GM12878 (cell line): ENCODE results near the gene CHDH. TPM values are rescaled to one million over a fixed set of nuclear protein-coding genes. Genes with fewer than 3 reads are reported as not detected.

Experiments used
- ATAC-seq: fragments of 200-7000 bp; cut with Tn5 transposase; 3 replicates; pipeline ENCODE4 v1.9.1; 2020; ENCODE audit warnings: mild to moderate bottlenecking, moderate library complexity
- BruUV-seq: library from RNA; stranded (reverse); fragments of 400-500 nt; replicated peaks from 2 replicates; lab custom pipeline; 2021; lab: Mats Ljungman, UMichigan
- CTCF ChIA-PET: fragments of 300-600 bp; sonication (Branson Sonifier 250); formaldehyde crosslinking; extraction: SDS; loops from one replicate; lab custom pipeline; 2021; ENCODE audit warnings: inconsistent platforms; lab: Yijun Ruan, JAX
- POLR2A ChIA-PET: fragments of 350-600 bp; formaldehyde crosslinking; extraction: SDS; loops from one replicate; lab custom pipeline; 2021; ENCODE audit warnings: inconsistent platforms; lab: Charles Lee
- RAD21 ChIA-PET: fragments of 300-600 bp; sonication (Branson Sonifier 250); formaldehyde crosslinking; loops from one replicate; lab custom pipeline; 2023; ENCODE audit warnings: antibody characterized with exemption; ENCODE audit not compliant: unreplicated experiment; lab: Charles Lee
- SMC1A ChIA-PET: fragments of 300-600 bp; sonication (Branson Sonifier 250); formaldehyde crosslinking; loops from one replicate; lab custom pipeline; 2023; ENCODE audit not compliant: unreplicated experiment, uncharacterized antibody; lab: Charles Lee
- DNase-seq: peaks from one replicate; pipeline ENCODE4 v3.0.0-alpha.2; 2011; ENCODE audit warnings: low read depth, low spot score
- FAIRE-seq: peaks from 3 replicates; lab custom pipeline; 2011; peaks lifted over from hg19 to GRCh38; lab: Jason Lieb, UNC
- H2AFZ ChIP-seq: 2 replicates; pipeline ENCODE4 v1.6.0; 2011; ENCODE audit warnings: low read depth, low read length, control low read depth; ENCODE audit not compliant: control insufficient read depth
- H3K27ac ChIP-seq: 2 replicates; pipeline ENCODE4 v1.5.1; 2011; ENCODE audit warnings: control low read depth; ENCODE audit not compliant: control insufficient read depth, insufficient read depth
- H3K27me3 ChIP-seq, 2 experiments: replicated peaks in 1 of 2; 2 replicates each; pipeline versions ENCODE4 v1.6.0 to v1.6.1; 2011; ENCODE audit warnings: low read length in 1 of 2; ENCODE audit not compliant: control insufficient read depth in 2 of 2, insufficient read depth in 2 of 2
- H3K36me3 ChIP-seq, 2 experiments: 2 replicates each; pipeline ENCODE4 v1.5.1; 2011; ENCODE audit warnings: low read length in 1 of 2; ENCODE audit not compliant: control insufficient read depth in 2 of 2, insufficient read depth in 2 of 2
- H3K4me1 ChIP-seq: 2 replicates; pipeline ENCODE4 v1.6.1; 2011; ENCODE audit warnings: mild to moderate bottlenecking, low read length, moderate library complexity, mixed read lengths; ENCODE audit not compliant: control insufficient read depth, insufficient read depth
- H3K4me2 ChIP-seq: 2 replicates; pipeline ENCODE4 v1.6.0; 2011; ENCODE audit warnings: control low read depth; ENCODE audit not compliant: control insufficient read depth, insufficient read depth
- H3K4me3 ChIP-seq: fragments of 200-600 bp; sonication (generic); 2 replicates; pipeline ENCODE4 v1.5.1; 2016
- H3K79me2 ChIP-seq: 2 replicates; pipeline ENCODE4 v1.6.0; 2011; ENCODE audit warnings: low read length; ENCODE audit not compliant: control insufficient read depth, insufficient read depth
- H3K9ac ChIP-seq: 2 replicates; pipeline ENCODE4 v1.8.0; 2011; ENCODE audit warnings: low read length, control low read depth, mixed read lengths; ENCODE audit not compliant: control insufficient read depth, insufficient read depth
- H3K9me3 ChIP-seq: replicated peaks from 3 replicates; pipeline ENCODE4 v1.5.1; 2011; ENCODE audit warnings: mild to moderate bottlenecking, low read length; ENCODE audit not compliant: control insufficient read depth, insufficient read depth
- H4K20me1 ChIP-seq: 2 replicates; pipeline ENCODE4 v1.6.0; 2011; ENCODE audit not compliant: control insufficient read depth, insufficient read depth
- BRCA1 ChIP-seq: IDR thresholded peaks from 2 replicates; pipeline ENCODE4 v1.6.1; 2011; ENCODE audit warnings: low read depth, low read length, improper control_type of control experiment
- FOXK2 ChIP-seq: fragments of 450-650 bp; IDR thresholded peaks from 2 replicates; pipeline ENCODE4 v1.6.1; 2017; ENCODE audit warnings: mild to moderate bottlenecking, moderate library complexity
- JUND ChIP-seq: IDR thresholded peaks from 2 replicates; pipeline ENCODE4 v1.6.1; 2012; ENCODE audit warnings: low read depth, mild to moderate bottlenecking, low read length, improper control_type of control experiment, moderate library complexity
- KAT2A ChIP-seq: conservative IDR thresholded peaks from 2 replicates; pipeline ENCODE4 v1.6.1; 2011; ENCODE audit warnings: low read depth, low read length; ENCODE audit not compliant: control insufficient read depth
- POLR2A ChIP-seq: IDR thresholded peaks from 2 replicates; pipeline ENCODE4 v1.6.1; 2011; ENCODE audit warnings: low read depth, mild to moderate bottlenecking, low read length
- SMAD5 ChIP-seq: IDR thresholded peaks from 2 replicates; pipeline ENCODE4 v1.6.1; 2016; ENCODE audit warnings: antibody characterized with exemption, low read depth
- SUZ12 ChIP-seq: fragments of 200-600 bp; sonication (generic); IDR thresholded peaks from one replicate; pipeline ENCODE4 v1.6.1; 2018; ENCODE audit warnings: antibody characterized with exemption, mild to moderate bottlenecking; ENCODE audit not compliant: unreplicated experiment
- TCF12 ChIP-seq: IDR thresholded peaks from 2 replicates; pipeline ENCODE4 v1.6.1; 2011; ENCODE audit warnings: low read depth, mild to moderate bottlenecking, low read length
- ZNF207 ChIP-seq: fragments of 450-650 bp; IDR thresholded peaks from 2 replicates; pipeline ENCODE4 v1.6.1; 2014; ENCODE audit warnings: antibody characterized with exemption, mild to moderate bottlenecking, borderline replicate concordance
- ZNF24 ChIP-seq: fragments of 450-650 bp; IDR thresholded peaks from 2 replicates; pipeline ENCODE4 v1.6.1; 2017; ENCODE audit warnings: antibody characterized with exemption, mild to moderate bottlenecking
- WGBS: methylation state at CpG from one replicate; pipeline ENCODE4 v1.1.6; 2016; ENCODE audit warnings: low lambda C conversion rate; ENCODE audit not compliant: insufficient replicate concordance, insufficient coverage; ENCODE audit errors: missing lambda C conversion rate; 5-methylcytosine and 5-hydroxymethylcytosine counted together
- in situ Hi-C: fragments of 300-500 bp; cut with MboI; formaldehyde crosslinking; loops from 9 replicates; pipeline ENCODE4 v1.14.3; 2018; ENCODE audit warnings: mixed read lengths
- intact Hi-C: fragments of 100-400 bp; cut with micrococcal nuclease; formaldehyde crosslinking; loops from one replicate; pipeline ENCODE4 v1.14.2; 2022; ENCODE audit not compliant: unreplicated experiment
- polyA plus RNA-seq, 11 experiments: library from polyadenylated mRNA; depleted of rRNA in 4 of 11; unstranded in 6 of 11; stranded (reverse) in 5 of 11; fragments of >200 nt; fragmentation: Nextera tagmentation in 4 of 11; fragmentation: Illumina TruSeq in 1 of 11; extraction: Ambion mirVana in 4 of 11; extraction: Trizol in 1 of 11; gene quantifications; 1 replicate in 1 of 11; 2 replicates in 10 of 11; pipeline versions ENCODE4 v1.2.1 to v1.2.3, GENCODE V29; 2011 to 2016; ENCODE audit warnings: inconsistent platforms in 2 of 11, missing spikeins in 2 of 11, low read depth in 1 of 11
- total RNA-seq, 4 experiments: library from RNA; depleted of rRNA in 3 of 4; stranded (reverse); fragments of >200 nt in 3 of 4; fragmentation: Illumina TruSeq in 1 of 4; extraction: Trizol in 1 of 4; gene quantifications; 2 replicates each; pipeline versions ENCODE4 v1.2.1 to v1.2.3, GENCODE V29; 2013 to 2021
- TF ChIP-seq, protein P1 (sequence below): fragments of 450-650 bp; IDR thresholded peaks from 2 replicates; pipeline ENCODE4 v1.6.1; 2017; ENCODE audit warnings: antibody characterized with exemption, mild to moderate bottlenecking, moderate library complexity

The CHDH gene
- total and polyA plus RNA-seq, 10 of the 15 experiments (the other 5 are each of a cell fraction or from before 2014, with no cell fraction given): 0.95 to 8.3 (median 2.9) TPM

DNA sequence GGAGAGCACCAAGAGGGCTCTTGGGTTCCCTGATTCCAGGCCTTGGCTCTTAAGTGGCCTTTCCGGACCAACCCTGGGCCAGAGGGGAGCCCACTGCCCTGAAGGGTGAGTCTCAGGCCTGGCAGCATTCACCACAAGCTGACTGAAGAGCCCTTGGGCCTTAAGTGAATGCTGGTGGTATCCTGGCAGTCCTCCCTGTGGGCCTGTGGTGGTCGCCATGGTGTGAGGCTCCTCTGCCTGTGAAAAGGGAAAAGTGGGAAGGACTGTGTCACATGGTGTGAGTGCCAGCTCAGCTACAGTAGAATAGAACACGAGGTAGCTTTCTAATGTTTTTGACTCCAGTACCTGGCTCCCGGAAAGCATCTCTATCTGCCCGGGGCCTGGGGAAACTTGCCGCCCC lies 15.3 kb downstream of the CHDH start:
- Histone ChIP-seq H3K27ac (no peak overlapping the region), H3K4me3 (no peak overlapping the region), H3K27me3 (no peaks in the 10 kb centered on the region), H3K9ac (no peak overlapping the region), H2AFZ (no peak overlapping the region), H3K4me1 (no peaks in the 10 kb centered on the region), H3K4me2 (no peak overlapping the region), H4K20me1 (no peaks in the 10 kb centered on the region), H3K9me3 (no peaks in the 10 kb centered on the region), H3K36me3 (no peaks in the 10 kb centered on the region), H3K79me2 (no peaks in the 10 kb centered on the region)
- ChIA-PET CTCF (interaction anchor here (0.9 to 2.4 kb wide), 2 partner anchors 13 to 101 kb away, joined by 3 to 8 read pairs; no protein-coding TSS in a partner anchor), POLR2A (no interaction called here), SMC1A (no interaction called here), RAD21 (no interaction called here)
- 51% methylated on average over 6 of the region's 6 CpGs for WGBS
- in situ Hi-C loops (no loop called here), intact Hi-C loops (no loop called here)
- FAIRE-seq: no peak
- no peak for DNase-seq
- TF ChIP-seq JUND: no peak
- TF ChIP-seq BRCA1: no peak
- TF ChIP-seq KAT2A: no peak
- ATAC-seq: no peak
- BruUV-seq: no TSS peak

DNA sequence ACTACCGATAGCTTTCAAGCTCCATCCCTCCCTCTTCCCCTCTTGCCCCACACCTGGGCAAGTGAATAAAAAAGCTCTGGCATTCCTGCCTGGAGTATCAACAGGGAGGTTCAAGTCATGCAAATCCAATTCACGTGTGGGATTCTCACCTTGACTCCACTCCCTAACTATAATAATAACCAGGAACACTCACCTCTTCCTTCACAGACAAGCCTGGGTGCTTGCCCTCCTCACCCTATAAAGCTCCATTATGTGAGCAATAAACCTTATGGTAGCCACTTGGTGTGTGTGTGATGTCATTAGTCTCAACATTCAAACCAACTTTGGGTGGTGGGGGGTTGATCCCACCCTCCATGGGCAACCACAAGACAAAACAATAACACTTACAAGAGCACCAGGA lies 16.6 kb downstream of the CHDH start:
- Histone ChIP-seq H3K9me3 (no peaks in the 10 kb centered on the region), H3K4me3 (no peak overlapping the region), H4K20me1 (no peaks in the 10 kb centered on the region), H3K27ac (no peak overlapping the region), H3K27me3 (no peaks in the 10 kb centered on the region), H3K9ac (no peak overlapping the region), H3K4me2 (no peak overlapping the region), H3K36me3 (no peaks in the 10 kb centered on the region), H2AFZ (no peak overlapping the region), H3K79me2 (no peaks in the 10 kb centered on the region), H3K4me1 (no peaks in the 10 kb centered on the region)
- intact Hi-C loops (no loop called here), in situ Hi-C loops (no loop called here)
- CTCF ChIA-PET: interaction anchor here (2.4 kb wide), 1 partner anchor 15 kb away, joined by 8 read pairs; no protein-coding TSS in a partner anchor
- FAIRE-seq: no peak
- no peak for ATAC-seq
- no TSS peak for BruUV-seq
- DNase-seq: no peak
- TF ChIP-seq SMAD5 (no peak), FOXK2 (no peak), SUZ12 (no peak), ZNF24 (no peak), TCF12 (no peak), POLR2A (no peak), ZNF207 (no peak)
- TF ChIP-seq, protein P1, sequence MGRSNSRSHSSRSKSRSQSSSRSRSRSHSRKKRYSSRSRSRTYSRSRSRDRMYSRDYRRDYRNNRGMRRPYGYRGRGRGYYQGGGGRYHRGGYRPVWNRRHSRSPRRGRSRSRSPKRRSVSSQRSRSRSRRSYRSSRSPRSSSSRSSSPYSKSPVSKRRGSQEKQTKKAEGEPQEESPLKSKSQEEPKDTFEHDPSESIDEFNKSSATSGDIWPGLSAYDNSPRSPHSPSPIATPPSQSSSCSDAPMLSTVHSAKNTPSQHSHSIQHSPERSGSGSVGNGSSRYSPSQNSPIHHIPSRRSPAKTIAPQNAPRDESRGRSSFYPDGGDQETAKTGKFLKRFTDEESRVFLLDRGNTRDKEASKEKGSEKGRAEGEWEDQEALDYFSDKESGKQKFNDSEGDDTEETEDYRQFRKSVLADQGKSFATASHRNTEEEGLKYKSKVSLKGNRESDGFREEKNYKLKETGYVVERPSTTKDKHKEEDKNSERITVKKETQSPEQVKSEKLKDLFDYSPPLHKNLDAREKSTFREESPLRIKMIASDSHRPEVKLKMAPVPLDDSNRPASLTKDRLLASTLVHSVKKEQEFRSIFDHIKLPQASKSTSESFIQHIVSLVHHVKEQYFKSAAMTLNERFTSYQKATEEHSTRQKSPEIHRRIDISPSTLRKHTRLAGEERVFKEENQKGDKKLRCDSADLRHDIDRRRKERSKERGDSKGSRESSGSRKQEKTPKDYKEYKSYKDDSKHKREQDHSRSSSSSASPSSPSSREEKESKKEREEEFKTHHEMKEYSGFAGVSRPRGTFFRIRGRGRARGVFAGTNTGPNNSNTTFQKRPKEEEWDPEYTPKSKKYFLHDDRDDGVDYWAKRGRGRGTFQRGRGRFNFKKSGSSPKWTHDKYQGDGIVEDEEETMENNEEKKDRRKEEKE: no peak
- RAD21 ChIA-PET: interaction anchor here (0.6 kb wide), 1 partner anchor 14 kb away, joined by 3 read pairs; no protein-coding TSS in a partner anchor
- SMC1A ChIA-PET: interaction anchor here (0.5 to 0.9 kb wide), 2 partner anchors 16 to 52 kb away, joined by 3 read pairs; no protein-coding TSS in a partner anchor
- POLR2A ChIA-PET: no interaction called here
- 25% methylated on average over 2 of the region's 2 CpGs for WGBS
